GM12891 (cell line): ENCODE data around the gene INO80C.

Experiments
- POLR2AphosphoS5 ChIP-seq: IDR thresholded peaks from 2 replicates; pipeline ENCODE4 v1.6.1; 2011; ENCODE audit warnings: low read depth, low read length, control low read depth
- TAF1 ChIP-seq: IDR thresholded peaks from 2 replicates; pipeline ENCODE4 v1.6.1; 2011; ENCODE audit warnings: low read depth, low read length, control low read depth

DNA sequence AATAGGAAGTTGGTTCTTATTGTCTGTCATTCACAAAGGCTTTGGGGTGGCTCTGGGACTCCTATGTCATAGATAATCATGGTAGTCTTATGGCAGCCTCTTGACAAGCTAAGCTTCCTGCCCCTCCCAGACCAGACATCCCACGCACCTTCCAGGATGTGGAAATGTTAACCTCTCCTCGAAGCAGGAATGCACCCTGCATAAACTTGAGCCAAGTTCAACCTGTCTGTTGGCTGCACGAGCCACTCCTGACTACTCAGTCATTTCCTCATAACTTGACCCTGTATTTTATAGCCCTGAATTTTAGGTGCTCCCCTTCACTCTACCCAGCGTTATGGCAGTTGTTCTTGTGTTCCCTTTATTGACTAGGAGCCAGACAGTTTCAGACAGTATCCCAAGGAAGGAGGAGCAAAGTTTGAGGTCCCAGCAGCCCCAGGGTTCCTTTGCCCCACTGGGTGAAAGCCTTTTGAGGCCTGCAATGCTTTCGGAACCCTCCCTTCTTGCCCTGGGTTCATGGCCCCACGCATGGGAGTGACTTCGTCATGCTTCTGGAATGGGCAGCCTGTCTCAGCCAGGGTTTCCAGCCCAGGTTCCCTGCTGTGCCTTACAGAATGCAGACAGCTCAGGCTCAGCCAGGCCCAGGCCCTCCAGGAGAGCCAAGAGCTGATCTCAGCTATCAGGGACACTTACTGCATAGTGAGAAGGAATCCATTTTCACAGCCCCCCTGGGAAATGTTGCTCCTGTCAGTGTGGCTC, 15.6 kb upstream of the INO80C start:
- TF ChIP-seq TAF1 (no peak), POLR2AphosphoS5 (no peak)
